ENCODE data around the gene SNX21. TPM values are rescaled to one million over a fixed set of nuclear protein-coding genes. Genes with fewer than 3 reads are reported as not detected.
"Not testable (repeated sequence)": the region's sequence is repeated elsewhere in the genome, so short reads cannot be mapped to it uniquely, and the experiment has no call there.

The SNX21 gene
- total RNA-seq, 2 donors from 2014 or later = 18.0 to 18.8 TPM

DNA sequence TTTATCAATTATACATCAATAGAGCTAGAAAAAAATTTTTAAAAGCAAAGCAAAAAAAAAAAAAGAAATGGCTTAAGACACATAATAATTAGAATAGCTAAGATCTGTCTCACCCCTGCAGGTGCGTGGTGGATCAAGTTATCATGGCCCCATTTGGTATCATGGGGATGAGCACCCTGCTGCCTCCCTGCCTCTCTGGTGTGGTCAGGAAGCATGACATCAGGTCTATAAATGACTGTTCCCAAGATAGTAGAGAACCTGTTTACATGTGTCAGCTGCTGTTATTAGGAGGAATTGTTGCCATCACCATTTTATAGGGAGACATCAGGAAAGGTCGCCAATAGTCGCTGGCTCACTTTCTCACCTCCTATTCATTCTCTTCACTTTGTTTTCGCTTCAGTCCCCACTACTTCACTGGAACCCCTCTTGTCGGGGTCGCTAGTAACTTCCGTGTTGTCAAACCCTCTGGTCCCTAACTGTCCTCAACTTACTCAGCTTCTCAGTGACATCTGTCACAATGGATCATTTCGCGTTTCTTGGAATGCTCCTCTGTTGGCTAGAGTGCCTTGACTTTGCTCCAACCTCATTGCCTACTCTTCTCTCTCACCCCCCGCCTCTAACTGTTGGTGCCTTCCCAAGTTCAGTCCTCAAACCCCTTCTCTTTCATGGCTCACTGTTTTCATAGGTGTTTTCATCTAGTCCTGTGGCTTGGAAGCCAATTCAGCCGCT lies 37.1 kb upstream of the SNX21 start:
- H3K27ac ChIP-seq (ENCODE audit: low read depth, low read length) = no peak overlapping the region
- TF ChIP-seq CTCF (conservative IDR thresholded peaks at IDR 0.05) = no peak
- H3K9ac ChIP-seq (ENCODE audit: extremely low read depth, low read length, poor library complexity, severe bottlenecking) = no peak overlapping the region
- no peak overlapping the region for H3K4me3 ChIP-seq (ENCODE audit: low read length)
- no peaks in the 10 kb centered on the region for H3K27me3 Mint-ChIP-seq (ENCODE audit: insufficient read depth)
- H3K27me3 ChIP-seq (ENCODE audit: control insufficient read depth, insufficient read depth, low read length, poor library complexity, severe bottlenecking) = no peaks in the 10 kb centered on the region
- H3K9me3 ChIP-seq (ENCODE audit: control insufficient read depth, low read length) = no peaks in the 10 kb centered on the region
- H3K4me1 Mint-ChIP-seq = peaks cover 7% of the 10 kb centered on the region
- H3K9me3 Mint-ChIP-seq = no peaks in the 10 kb centered on the region
- H3K27ac Mint-ChIP-seq = no peak overlapping the region
- no peak for DNase-seq
- peaks cover 41% of the 10 kb centered on the region for H3K36me3 ChIP-seq (ENCODE audit: control insufficient read depth, insufficient read depth, low read length)
- 94 to 95% methylated on average over 10 to 11 of the region's 11 CpGs for WGBS, 2 experiments (ENCODE audit: insufficient coverage in 1 of 2, insufficient read length in 1 of 2)
- H3K4me1 ChIP-seq (ENCODE audit: control insufficient read depth, insufficient read depth, low read length) = peaks cover 4% of the 10 kb centered on the region
- H3K4me3 Mint-ChIP-seq = no peak overlapping the region
- H3K36me3 Mint-ChIP-seq (ENCODE audit: low read depth) = peaks cover 42% of the 10 kb centered on the region

GRCh38 chr20:45797510-45797909 lies 36.1 kb upstream of the SNX21 start:
- DNase-seq; H3K4me1 Mint-ChIP-seq; H3K27me3 Mint-ChIP-seq (ENCODE audit: insufficient read depth); H3K27ac ChIP-seq (ENCODE audit: low read depth, low read length); H3K9me3 Mint-ChIP-seq; H3K27ac Mint-ChIP-seq; H3K27me3 ChIP-seq (ENCODE audit: control insufficient read depth, insufficient read depth, low read length, poor library complexity, severe bottlenecking); H3K4me3 Mint-ChIP-seq; H3K9me3 ChIP-seq (ENCODE audit: control insufficient read depth, low read length); H3K4me3 ChIP-seq (ENCODE audit: low read length); H3K9ac ChIP-seq (ENCODE audit: extremely low read depth, low read length, poor library complexity, severe bottlenecking); H3K4me1 ChIP-seq (ENCODE audit: control insufficient read depth, insufficient read depth, low read length): not testable (repeated sequence)
- no CpG with 5 or more reads among the region's 1 CpG for WGBS, 2 experiments (ENCODE audit: insufficient coverage in 1 of 2, insufficient read length in 1 of 2)
- peaks cover 51% of the 10 kb centered on the region for H3K36me3 ChIP-seq (ENCODE audit: control insufficient read depth, insufficient read depth, low read length)
- peaks cover 52% of the 10 kb centered on the region for H3K36me3 Mint-ChIP-seq (ENCODE audit: low read depth)

DNA sequence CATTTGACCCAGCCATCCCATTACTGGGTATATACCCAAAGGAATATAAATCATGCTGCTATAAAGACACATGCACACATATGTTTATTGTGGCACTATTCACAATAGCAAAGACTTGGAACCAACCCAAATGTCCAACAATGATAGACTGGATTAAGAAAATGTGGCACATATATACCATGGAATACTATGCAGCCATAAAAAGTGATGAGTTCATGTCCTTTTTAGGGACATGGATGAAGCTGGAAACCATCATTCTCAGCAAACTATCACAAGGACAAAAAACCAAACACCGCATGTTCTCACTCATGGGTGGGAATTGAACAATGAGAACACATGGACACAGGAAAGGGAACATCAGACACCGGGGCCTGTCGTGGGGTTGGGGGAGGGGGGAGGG lies 35.6 kb upstream of the SNX21 start:
- H3K27ac ChIP-seq (ENCODE audit: low read depth, low read length); DNase-seq; H3K27ac Mint-ChIP-seq; H3K9ac ChIP-seq (ENCODE audit: extremely low read depth, low read length, poor library complexity, severe bottlenecking); H3K4me3 ChIP-seq (ENCODE audit: low read length); H3K4me1 Mint-ChIP-seq; H3K27me3 Mint-ChIP-seq (ENCODE audit: insufficient read depth); H3K9me3 ChIP-seq (ENCODE audit: control insufficient read depth, low read length); H3K4me3 Mint-ChIP-seq; H3K4me1 ChIP-seq (ENCODE audit: control insufficient read depth, insufficient read depth, low read length); H3K9me3 Mint-ChIP-seq; H3K27me3 ChIP-seq (ENCODE audit: control insufficient read depth, insufficient read depth, low read length, poor library complexity, severe bottlenecking): not testable (repeated sequence)
- H3K36me3 Mint-ChIP-seq (ENCODE audit: low read depth) = peaks cover 52% of the 10 kb centered on the region
- H3K36me3 ChIP-seq (ENCODE audit: control insufficient read depth, insufficient read depth, low read length) = peaks cover 55% of the 10 kb centered on the region
- WGBS, 2 experiments (ENCODE audit: insufficient coverage in 1 of 2, insufficient read length in 1 of 2) = 91% methylated on average over 2 of the region's 3 CpGs; no CpG with 5 or more reads in 1 of the 2 experiments

- Histone ChIP-seq H3K36me3 (ENCODE audit: control insufficient read depth, insufficient read depth, low read length) (peaks cover 59% of the 10 kb centered on the region), H3K27me3 (ENCODE audit: control insufficient read depth, insufficient read depth, low read length, poor library complexity, severe bottlenecking) (no peaks in the 10 kb centered on the region), H3K4me3 (ENCODE audit: low read length) (no peak overlapping the region), H3K4me1 (ENCODE audit: control insufficient read depth, insufficient read depth, low read length) (no peaks in the 10 kb centered on the region), H3K9me3 (ENCODE audit: control insufficient read depth, low read length) (no peaks in the 10 kb centered on the region), H3K27ac (ENCODE audit: low read depth, low read length) (no peak overlapping the region), H3K9ac (ENCODE audit: extremely low read depth, low read length, poor library complexity, severe bottlenecking) (no peak overlapping the region)
- H3K4me3 Mint-ChIP-seq = no peak overlapping the region
- WGBS, 2 experiments (ENCODE audit: insufficient coverage in 1 of 2, insufficient read length in 1 of 2) = 52 to 56% methylated on average over 3 to 4 of the region's 4 CpGs
- H3K9me3 Mint-ChIP-seq = no peaks in the 10 kb centered on the region
- peak; percentile 89 for TF ChIP-seq CTCF (conservative IDR thresholded peaks at IDR 0.05)
- peaks cover 54% of the 10 kb centered on the region for H3K36me3 Mint-ChIP-seq (ENCODE audit: low read depth)
- no peaks in the 10 kb centered on the region for H3K27me3 Mint-ChIP-seq (ENCODE audit: insufficient read depth)
- H3K27ac Mint-ChIP-seq = no peak overlapping the region
- peak; percentile 90 for DNase-seq
- no peaks in the 10 kb centered on the region for H3K4me1 Mint-ChIP-seq
These were observed 34.5 kb upstream of the SNX21 start for GRCh38 chr20:45798935-45799642.
